GM10266 (cell line): ENCODE data around the gene CDH18.
A peak's percentile ranks its signal among the peaks of the same experiment; 100 is the strongest.

Experiments
- DNase-seq: peaks from one replicate; pipeline ENCODE4 v3.0.0; 2012; ENCODE audit errors: extremely low spot score
- CTCF ChIP-seq: IDR thresholded peaks from 2 replicates; pipeline ENCODE4 v1.5.1; 2012; ENCODE audit warnings: mild to moderate bottlenecking, low read depth; ENCODE audit not compliant: control insufficient read depth, insufficient read depth; ENCODE audit errors: missing control alignments

The CDH18 gene

DNA sequence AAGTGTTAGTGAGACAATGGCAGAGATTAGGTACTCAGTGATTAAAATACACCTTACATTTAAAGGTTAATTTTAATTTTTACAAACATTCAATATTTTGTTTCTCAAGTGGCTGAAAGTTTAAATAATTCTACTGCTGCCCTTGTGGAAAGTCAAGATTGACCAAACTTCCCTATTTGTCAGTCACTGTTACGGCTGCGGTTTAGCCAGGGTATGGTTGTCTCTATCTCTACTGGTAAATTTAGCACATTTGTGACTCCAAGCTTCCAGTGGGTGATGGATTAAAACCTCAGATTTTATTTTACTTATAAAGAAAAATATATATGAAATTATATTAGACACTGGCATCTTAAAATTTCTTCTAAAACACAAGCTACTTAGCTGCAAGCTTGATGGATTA is 368.4 kb downstream of the CDH18 start:
- no peak for TF ChIP-seq CTCF
- DNase-seq: no peak

DNA sequence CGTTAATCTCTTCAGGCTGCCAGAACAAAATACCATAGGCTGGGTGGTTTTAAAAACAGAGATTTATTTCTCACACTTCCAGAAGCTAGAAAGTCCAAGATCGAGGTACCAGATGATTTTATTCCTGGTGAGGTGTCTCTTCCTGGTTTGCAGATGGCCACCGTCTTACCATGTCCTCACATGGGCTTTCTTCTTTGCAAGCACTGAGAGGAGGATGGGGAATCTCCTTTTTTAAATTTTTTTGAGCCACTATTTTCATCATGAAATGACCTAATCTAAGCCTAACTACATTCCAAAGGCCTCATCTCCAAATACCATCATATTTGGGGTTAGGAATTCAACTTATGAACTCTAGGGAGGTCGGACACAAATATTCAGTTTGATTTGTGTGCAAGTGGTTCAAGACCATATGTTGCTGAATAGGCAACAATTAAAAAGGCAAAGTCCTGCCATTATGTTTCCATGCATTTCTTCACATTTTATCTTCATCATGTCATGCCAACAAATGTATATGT is 371.2 kb downstream of the CDH18 start:
- TF ChIP-seq CTCF: no peak

GRCh38 chr5:19615661-19616060 is 372.3 kb downstream of the CDH18 start:
- TF ChIP-seq CTCF: no peak
- no peak for DNase-seq

More for the DNA sequence above, 371.2 kb downstream of the CDH18 start:
- no peak for DNase-seq

DNA sequence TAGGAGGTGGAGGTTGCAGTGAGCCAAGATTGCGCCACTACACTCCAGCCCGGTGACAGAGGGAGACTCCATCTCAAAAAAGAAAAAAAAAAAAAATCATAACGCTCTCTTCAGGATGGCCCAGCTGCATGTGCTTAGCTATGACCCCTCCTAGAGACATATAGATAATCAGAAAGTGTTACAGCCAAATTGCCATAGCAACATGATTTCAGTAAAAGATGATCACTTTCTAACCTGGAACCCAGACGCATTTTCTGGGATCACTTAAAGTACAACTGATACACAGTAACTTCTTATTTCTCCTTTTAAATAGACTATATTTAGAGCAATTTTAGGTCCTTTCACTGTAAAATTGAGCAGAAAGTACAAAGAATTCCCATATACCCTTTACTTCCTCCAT is 372.9 kb downstream of the CDH18 start:
- DNase-seq: no peak
- TF ChIP-seq CTCF: no peak

DNA sequence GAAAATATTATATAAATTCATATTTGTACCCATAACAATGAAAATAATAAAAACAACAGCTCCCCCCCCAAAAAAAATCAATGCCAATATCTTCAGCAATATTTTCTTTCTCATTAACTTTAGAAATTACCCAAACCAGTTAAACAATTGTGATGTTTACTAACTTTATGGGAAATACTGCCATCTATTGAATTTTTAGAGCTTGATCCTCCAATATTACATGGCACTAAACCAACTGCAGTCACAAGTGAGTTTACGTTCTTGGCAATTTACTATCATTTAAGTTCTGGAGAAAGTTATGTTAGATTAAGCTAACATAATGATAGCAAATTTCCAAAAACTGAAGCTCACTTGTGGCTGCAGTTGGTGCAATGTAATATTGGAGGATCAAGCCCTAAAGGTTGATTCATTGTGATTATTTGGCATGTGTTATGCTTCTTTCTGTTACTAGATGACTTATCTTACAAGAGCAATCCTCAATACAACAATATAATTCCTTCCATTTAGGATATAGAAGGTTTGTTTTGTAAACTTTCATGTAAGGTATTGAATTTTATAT is 379.5 kb downstream of the CDH18 start:
- TF ChIP-seq CTCF: peak; percentile 22

DNA sequence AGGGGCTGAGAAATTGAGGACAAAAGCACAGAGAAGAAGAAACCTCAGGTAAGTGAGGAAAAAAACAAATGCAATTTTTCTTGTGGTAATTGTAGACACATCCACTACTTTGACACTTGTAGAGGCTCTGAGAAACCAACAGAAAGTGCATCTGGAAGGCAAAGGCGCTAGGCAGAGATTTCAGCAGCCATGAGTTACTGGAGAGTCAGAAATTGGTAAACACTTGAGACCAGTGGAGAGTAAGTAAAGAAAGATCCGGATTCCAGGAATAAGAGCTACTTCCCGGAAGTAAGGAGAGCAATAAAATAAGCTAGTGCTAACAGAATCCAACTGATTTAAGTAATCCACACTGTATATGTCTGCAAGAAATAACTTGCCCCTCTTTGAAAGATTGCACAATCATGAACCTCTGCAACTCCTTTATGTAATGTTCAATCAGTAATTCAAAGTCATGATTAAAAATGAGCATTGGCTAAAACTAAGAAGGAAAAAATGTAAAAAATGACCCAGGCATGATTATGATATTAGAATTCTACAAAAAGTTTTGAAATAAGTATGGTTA is 382.1 kb downstream of the CDH18 start:
- no peak for DNase-seq
- TF ChIP-seq CTCF: no peak

More for the DNA sequence above, 379.5 kb downstream of the CDH18 start:
- no peak for DNase-seq

DNA sequence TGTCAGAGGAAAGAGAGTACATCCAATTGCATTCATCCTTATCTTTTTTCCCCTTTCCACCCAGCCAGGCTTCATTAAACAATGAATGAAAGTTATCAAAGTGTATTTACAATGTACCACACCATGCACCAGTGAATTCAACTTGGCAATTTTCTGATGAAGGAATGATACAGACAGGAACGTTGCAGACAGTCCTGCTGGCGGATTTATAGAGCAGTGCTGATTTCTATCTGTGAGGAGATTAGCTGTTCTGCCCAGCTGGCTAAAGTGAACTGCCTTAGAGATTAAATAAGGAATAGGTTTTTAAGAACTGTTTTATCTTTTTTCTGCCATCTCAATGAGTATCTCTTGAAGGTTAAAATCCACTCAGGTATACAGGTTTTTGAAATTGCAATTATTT is 403.9 kb downstream of the CDH18 start:
- no peak for TF ChIP-seq CTCF
- DNase-seq: no peak
